GM12872 (cell line): ENCODE data around the gene ZNF391.

Source experiments
- CTCF ChIP-seq: IDR thresholded peaks from 3 replicates; pipeline ENCODE4 v1.5.1; 2011; ENCODE audit warnings: low read depth, mild to moderate bottlenecking, low read length, moderate library complexity; ENCODE audit not compliant: insufficient read depth

Gene ZNF391

GRCh38 chr6:27388293-27389197, at the start of gene ZNF391:
Gene ZNF391, plus strand, starts transcription at chr6:27388759. Its CDS starts 11,612 bp downstream, at chr6:27400371.
- no peak for TF ChIP-seq CTCF

GRCh38 chr6:27352850-27353249, 35.7 kb upstream of the ZNF391 start:
- no peak for TF ChIP-seq CTCF

- no peak for TF ChIP-seq CTCF
Measured at GRCh38 chr6:27358786-27359185, 29.8 kb upstream of the ZNF391 start.

GRCh38 chr6:27359231-27359630, 29.3 kb upstream of the ZNF391 start:
- no peak for TF ChIP-seq CTCF

GRCh38 chr6:27368202-27368601, 20.4 kb upstream of the ZNF391 start:
- no peak for TF ChIP-seq CTCF

- no peak for TF ChIP-seq CTCF
Measured at GRCh38 chr6:27370391-27370790, 18.2 kb upstream of the ZNF391 start.

GRCh38 chr6:27374824-27375612, 13.5 kb upstream of the ZNF391 start:
- no peak for TF ChIP-seq CTCF
